Mesendoderm (in vitro differentiated cells): ENCODE results near the gene KRT86.

Experiments used
- DNase-seq: peaks from one replicate; pipeline ENCODE4 v3.0.0; 2013
- H2AK5ac ChIP-seq: 2 replicates; pipeline ENCODE4 v1.6.1; 2013; ENCODE audit warnings: low read length, inconsistent platforms
- H2BK120ac ChIP-seq: 2 replicates; pipeline ENCODE4 v1.6.1; 2013; ENCODE audit warnings: low read depth, mild to moderate bottlenecking, low read length, moderate library complexity, mixed read lengths
- H2BK15ac ChIP-seq: replicated peaks from 2 replicates; pipeline ENCODE4 v1.6.1; 2013; ENCODE audit warnings: low read depth, mild to moderate bottlenecking, moderate library complexity
- H2BK5ac ChIP-seq: 2 replicates; pipeline ENCODE4 v1.6.1; 2013; ENCODE audit warnings: low read length, inconsistent platforms
- H3K18ac ChIP-seq: 2 replicates; pipeline ENCODE4 v1.6.1; 2013; ENCODE audit warnings: mild to moderate bottlenecking, low read length, mixed read lengths
- H3K23ac ChIP-seq: one replicate; pipeline ENCODE4 v1.6.1; 2013; ENCODE audit warnings: low read length
- H3K27ac ChIP-seq: 2 replicates; pipeline ENCODE4 v1.5.1; 2013; ENCODE audit warnings: low read depth, mild to moderate bottlenecking, inconsistent platforms, low read length, moderate library complexity
- H3K27me3 ChIP-seq: 2 replicates; pipeline ENCODE4 v1.6.1; 2013; ENCODE audit warnings: low read length, control low read depth, mild to moderate bottlenecking, inconsistent platforms; ENCODE audit not compliant: insufficient read depth, poor library complexity
- H3K36me3 ChIP-seq: 2 replicates; pipeline ENCODE4 v1.6.1; 2013; ENCODE audit warnings: low read length, inconsistent platforms; ENCODE audit not compliant: control insufficient read depth, insufficient read depth
- H3K4ac ChIP-seq: one replicate; pipeline ENCODE4 v1.6.1; 2013; ENCODE audit warnings: low read depth, mild to moderate bottlenecking, low read length, moderate library complexity
- H3K4me1 ChIP-seq: 2 replicates; pipeline ENCODE4 v1.6.1; 2013; ENCODE audit warnings: low read depth, low read length, inconsistent platforms; ENCODE audit not compliant: control insufficient read depth
- H3K4me2 ChIP-seq: 2 replicates; pipeline ENCODE4 v1.6.1; 2013; ENCODE audit warnings: low read length
- H3K4me3 ChIP-seq: 2 replicates; pipeline ENCODE4 v1.5.1; 2013; ENCODE audit warnings: mild to moderate bottlenecking, low read length
- H3K56ac ChIP-seq: one replicate; pipeline ENCODE4 v1.6.1; 2013; ENCODE audit warnings: low read length
- H3K79me1 ChIP-seq: 2 replicates; pipeline ENCODE4 v1.6.1; 2013; ENCODE audit warnings: low read length, inconsistent platforms
- H3K79me2 ChIP-seq: 2 replicates; pipeline ENCODE4 v1.6.1; 2013; ENCODE audit warnings: mild to moderate bottlenecking, low read length; ENCODE audit not compliant: control insufficient read depth, insufficient read depth
- H3K9ac ChIP-seq: 2 replicates; pipeline ENCODE4 v1.6.1; 2013; ENCODE audit warnings: low read length, inconsistent platforms
- H4K5ac ChIP-seq: one replicate; pipeline ENCODE4 v1.6.1; 2013; ENCODE audit warnings: low read length
- H4K8ac ChIP-seq: one replicate; pipeline ENCODE4 v1.6.1; 2013; ENCODE audit warnings: low read depth, mild to moderate bottlenecking, control low read depth, low read length, moderate library complexity
- WGBS: extraction: QIAGEN DNeasy Blood & Tissue Kit; methylation state at CpG from one replicate; pipeline ENCODE4 v1.1.7; 2013; ENCODE audit warnings: low lambda C conversion rate, missing lambda C conversion rate; ENCODE audit not compliant: insufficient coverage; ENCODE audit errors: extremely low coverage; 5-methylcytosine and 5-hydroxymethylcytosine counted together

KRT86 gene

GRCh38 chr12:52324153-52324444 lies 49.7 kb downstream of the KRT86 start:
- H2BK5ac ChIP-seq = no peak overlapping the region
- H3K27ac ChIP-seq = no peak overlapping the region
- H2BK15ac ChIP-seq = no peak overlapping the region
- H3K4me1 ChIP-seq = no peaks in the 10 kb centered on the region
- no peak overlapping the region for H3K4ac ChIP-seq
- H3K36me3 ChIP-seq = no peaks in the 10 kb centered on the region
- DNase-seq = no peak
- no peaks in the 10 kb centered on the region for H3K79me1 ChIP-seq
- H3K4me3 ChIP-seq = no peak overlapping the region
- WGBS = no CpG with 5 or more reads among the region's 3 CpGs
- no peaks in the 10 kb centered on the region for H3K79me2 ChIP-seq
- no peak overlapping the region for H4K5ac ChIP-seq
- no peak overlapping the region for H2AK5ac ChIP-seq
- H3K27me3 ChIP-seq = no peaks in the 10 kb centered on the region
- no peak overlapping the region for H3K23ac ChIP-seq
- no peak overlapping the region for H3K18ac ChIP-seq
- no peak overlapping the region for H4K8ac ChIP-seq
- H2BK120ac ChIP-seq = no peak overlapping the region
- no peak overlapping the region for H3K56ac ChIP-seq
- no peak overlapping the region for H3K9ac ChIP-seq
- H3K4me2 ChIP-seq = no peak overlapping the region

- Histone ChIP-seq H2BK15ac (no peak overlapping the region), H3K79me2 (no peaks in the 10 kb centered on the region), H3K4ac (no peak overlapping the region), H3K4me1 (no peaks in the 10 kb centered on the region), H3K79me1 (no peaks in the 10 kb centered on the region), H4K5ac (no peak overlapping the region), H3K18ac (no peak overlapping the region), H3K56ac (no peak overlapping the region), H2BK120ac (no peak overlapping the region), H3K9ac (no peak overlapping the region), H2BK5ac (no peak overlapping the region), H3K23ac (no peak overlapping the region), H3K27me3 (no peaks in the 10 kb centered on the region), H3K4me3 (no peak overlapping the region), H2AK5ac (no peak overlapping the region), H3K36me3 (no peaks in the 10 kb centered on the region), H3K4me2 (no peak overlapping the region), H4K8ac (no peak overlapping the region), H3K27ac (no peak overlapping the region)
- no CpG with 5 or more reads among the region's 11 CpGs for WGBS
- DNase-seq = peak; percentile 94
Observed at GRCh38 chr12:52327052-52327829, 52.8 kb downstream of the KRT86 start.

GRCh38 chr12:52327830-52328500 lies 53.5 kb downstream of the KRT86 start:
- H2BK5ac ChIP-seq = no peak overlapping the region
- no peak overlapping the region for H3K4me2 ChIP-seq
- no peak overlapping the region for H3K4ac ChIP-seq
- H3K4me3 ChIP-seq = no peak overlapping the region
- H2AK5ac ChIP-seq = no peak overlapping the region
- no peak overlapping the region for H2BK15ac ChIP-seq
- H3K27me3 ChIP-seq = no peaks in the 10 kb centered on the region
- H2BK120ac ChIP-seq = no peak overlapping the region
- no CpG with 5 or more reads among the region's 10 CpGs for WGBS
- no peak overlapping the region for H3K18ac ChIP-seq
- H3K9ac ChIP-seq = no peak overlapping the region
- no peaks in the 10 kb centered on the region for H3K4me1 ChIP-seq
- no peaks in the 10 kb centered on the region for H3K36me3 ChIP-seq
- H4K5ac ChIP-seq = no peak overlapping the region
- H3K23ac ChIP-seq = no peak overlapping the region
- H3K79me2 ChIP-seq = no peaks in the 10 kb centered on the region
- no peaks in the 10 kb centered on the region for H3K79me1 ChIP-seq
- no peak overlapping the region for H4K8ac ChIP-seq
- DNase-seq = no peak
- no peak overlapping the region for H3K56ac ChIP-seq
- H3K27ac ChIP-seq = no peak overlapping the region

- Histone ChIP-seq H3K23ac (no peak overlapping the region), H3K27ac (no peak overlapping the region), H4K8ac (no peak overlapping the region), H4K5ac (no peak overlapping the region), H3K4me1 (peaks cover 3% of the 10 kb centered on the region), H3K4me2 (no peak overlapping the region), H2BK5ac (no peak overlapping the region), H3K36me3 (no peaks in the 10 kb centered on the region), H3K18ac (no peak overlapping the region), H3K4me3 (no peak overlapping the region), H3K56ac (no peak overlapping the region), H3K9ac (no peak overlapping the region), H2AK5ac (no peak overlapping the region), H3K4ac (no peak overlapping the region), H2BK120ac (no peak overlapping the region), H2BK15ac (no peak overlapping the region), H3K79me2 (no peaks in the 10 kb centered on the region), H3K79me1 (no peaks in the 10 kb centered on the region), H3K27me3 (no peaks in the 10 kb centered on the region)
- no CpG with 5 or more reads among the region's 1 CpG for WGBS
- no peak for DNase-seq
Observed at GRCh38 chr12:52331039-52331438, 56.6 kb downstream of the KRT86 start.

- no peaks in the 10 kb centered on the region for H3K27me3 ChIP-seq
- H2AK5ac ChIP-seq = no peak overlapping the region
- no peak overlapping the region for H3K4me3 ChIP-seq
- no CpG with 5 or more reads among the region's 3 CpGs for WGBS
- H3K27ac ChIP-seq = no peak overlapping the region
- no peak overlapping the region for H2BK15ac ChIP-seq
- no peak overlapping the region for H2BK5ac ChIP-seq
- peaks cover 3% of the 10 kb centered on the region for H3K4me1 ChIP-seq
- no peak overlapping the region for H3K4me2 ChIP-seq
- H3K36me3 ChIP-seq = no peaks in the 10 kb centered on the region
- H4K8ac ChIP-seq = no peak overlapping the region
- H3K56ac ChIP-seq = no peak overlapping the region
- H3K23ac ChIP-seq = no peak overlapping the region
- no peak overlapping the region for H3K4ac ChIP-seq
- no peaks in the 10 kb centered on the region for H3K79me2 ChIP-seq
- no peaks in the 10 kb centered on the region for H3K79me1 ChIP-seq
- H2BK120ac ChIP-seq = no peak overlapping the region
- no peak overlapping the region for H3K9ac ChIP-seq
- no peak overlapping the region for H4K5ac ChIP-seq
- no peak for DNase-seq
- H3K18ac ChIP-seq = no peak overlapping the region
Observed at GRCh38 chr12:52331833-52332232, 57.4 kb downstream of the KRT86 start.
